Naive thymus-derived CD4-positive, alpha-beta T cell (primary cell): ENCODE measurements around the gene RBMX2. TPM values are rescaled to one million over a fixed set of nuclear protein-coding genes. Genes with fewer than 3 reads are reported as not detected.
A peak's percentile ranks its signal among the peaks of the same experiment; 100 is the strongest.

Source experiments
- ATAC-seq: fragments of 150-1000 bp; cut with Tn5 transposase; 2 replicates; pipeline ENCODE4 v1.10.0; 2021; ENCODE audit warnings: mild to moderate bottlenecking, moderate library complexity
- CTCF ChIA-PET: fragments of 350-600 bp; sonication (Branson Sonifier 250); formaldehyde crosslinking; loops from one replicate; lab custom pipeline; 2021; ENCODE audit warnings: antibody characterized with exemption; lab: Charles Lee
- POLR2A ChIA-PET: fragments of 350-600 bp; sonication (Branson Sonifier 250); formaldehyde crosslinking; loops from one replicate; lab custom pipeline; 2021; ENCODE audit warnings: antibody characterized with exemption, inconsistent platforms; lab: Charles Lee
- DNase-seq, 9 donors: peaks; one replicate each; pipeline versions ENCODE4 v3.0.0 to v3.0.0-alpha.2; 2020 to 2022; ENCODE audit warnings: mixed read lengths in 1 of 9
- H3K27ac ChIP-seq: one replicate; pipeline ENCODE4 v1.7.0; 2013; ENCODE audit warnings: mild to moderate bottlenecking, low read depth, low read length, moderate library complexity
- H3K27me3 ChIP-seq, 2 donors: one replicate each; pipeline ENCODE4 v1.7.0; 2013; ENCODE audit warnings: low read length in 2 of 2, mild to moderate bottlenecking in 2 of 2, moderate library complexity in 2 of 2; ENCODE audit not compliant: control insufficient read depth in 2 of 2, insufficient read depth in 2 of 2
- H3K36me3 ChIP-seq, 3 experiments: 1 replicate in 2 of 3; 2 replicates in 1 of 3; pipeline ENCODE4 v1.7.0; 2013; ENCODE audit warnings: low read length in 3 of 3, mild to moderate bottlenecking in 3 of 3, moderate library complexity in 1 of 3; ENCODE audit not compliant: insufficient read depth in 3 of 3, control insufficient read depth in 2 of 3
- H3K4me1 ChIP-seq, 2 donors: one replicate each; pipeline ENCODE4 v1.7.0; 2013; ENCODE audit warnings: low read length in 2 of 2, mild to moderate bottlenecking in 2 of 2, moderate library complexity in 1 of 2; ENCODE audit not compliant: control insufficient read depth in 2 of 2, insufficient read depth in 2 of 2
- H3K4me3 ChIP-seq: 2 replicates; pipeline ENCODE4 v1.7.0; 2013; ENCODE audit warnings: mild to moderate bottlenecking, low read length
- H3K9me3 ChIP-seq, 3 experiments: 1 replicate in 2 of 3; 2 replicates in 1 of 3; pipeline ENCODE4 v1.7.0; 2013; ENCODE audit warnings: low read length in 3 of 3; ENCODE audit not compliant: control insufficient read depth in 2 of 3
- H3K27ac Mint-ChIP-seq, 9 donors: one replicate each; pipeline ENCODE4 v1.8.0; 2020 to 2022; ENCODE audit warnings: mixed read lengths in 9 of 9, mild to moderate bottlenecking in 8 of 9, moderate library complexity in 5 of 9, inconsistent platforms in 2 of 9
- H3K27me3 Mint-ChIP-seq, 5 donors: one replicate each; pipeline ENCODE4 v1.8.0; 2021 to 2022; ENCODE audit warnings: mixed read lengths in 5 of 5, mild to moderate bottlenecking in 1 of 5
- H3K36me3 Mint-ChIP-seq, 5 donors: one replicate each; pipeline ENCODE4 v1.8.0; 2020 to 2022; ENCODE audit warnings: mixed read lengths in 5 of 5, mild to moderate bottlenecking in 3 of 5, inconsistent platforms in 1 of 5
- H3K4me1 Mint-ChIP-seq, 7 donors: one replicate each; pipeline ENCODE4 v1.8.0; 2020 to 2022; ENCODE audit warnings: mixed read lengths in 7 of 7, mild to moderate bottlenecking in 3 of 7, inconsistent platforms in 1 of 7
- H3K4me3 Mint-ChIP-seq, 10 donors: one replicate each; pipeline ENCODE4 v1.8.0; 2020 to 2022; ENCODE audit warnings: mild to moderate bottlenecking in 10 of 10, mixed read lengths in 10 of 10, moderate library complexity in 6 of 10, inconsistent platforms in 2 of 10
- H3K9me3 Mint-ChIP-seq, 11 donors: one replicate each; pipeline ENCODE4 v1.8.0; 2020 to 2022; ENCODE audit warnings: mixed read lengths in 11 of 11, mild to moderate bottlenecking in 4 of 11, inconsistent platforms in 1 of 11, moderate library complexity in 1 of 11
- intact Hi-C, 2 donors: fragments of 100-400 bp; cut with micrococcal nuclease; formaldehyde crosslinking; loops; one replicate each; pipeline ENCODE4 v1.15.1; 2023
- polyA plus RNA-seq, 2 donors: library from polyadenylated mRNA; unstranded; fragments of 300-500 nt; fragmentation: Illumina TruSeq; gene quantifications; one replicate each; pipeline ENCODE4 v1.2.3, GENCODE V29; 2021
- total RNA-seq, 6 experiments: library from RNA in 5 of 6; stranded (reverse) in 5 of 6; gene quantifications; 1 replicate in 5 of 6; 2 replicates in 1 of 6; pipeline ENCODE4 v1.2.3 and lab custom pipeline; 2021 to 2026

Gene RBMX2
- total and polyA plus RNA-seq, 7 experiments from 2014 or later: 14.9 to 31.4 (median 25.0) TPM

DNA sequence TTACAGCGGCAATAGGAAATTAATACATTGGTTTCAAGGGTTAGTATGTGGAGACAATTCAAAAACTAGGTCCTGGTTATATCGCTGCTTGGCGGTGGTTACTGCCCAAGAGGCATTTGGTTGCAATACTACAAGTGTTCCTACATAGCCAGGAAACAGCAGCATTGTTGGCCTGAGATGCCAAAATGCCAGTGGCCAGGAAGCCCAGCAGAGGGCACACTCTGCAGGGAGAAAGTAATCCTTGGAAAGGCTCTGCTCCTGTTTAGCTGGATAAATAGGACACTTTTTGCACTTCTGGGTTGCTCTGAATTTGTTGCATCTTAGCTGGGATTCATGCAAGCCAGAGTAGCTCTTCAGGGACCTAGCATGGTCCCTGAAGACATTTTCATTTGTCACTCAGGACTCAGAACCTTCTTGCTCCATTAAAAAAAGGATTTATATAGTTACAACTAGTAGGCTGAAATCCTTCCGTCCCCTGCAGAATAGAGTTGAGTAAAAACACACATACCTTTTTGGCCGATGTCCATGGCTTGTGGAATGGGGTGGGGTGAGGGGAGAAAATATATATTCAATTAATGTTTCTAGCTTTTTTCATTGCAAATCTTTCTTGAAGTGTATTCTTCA, 8.2 kb upstream of the RBMX2 start:
- intact Hi-C loops: no loop called here
- Mint-ChIP-seq H3K9me3 (no peaks in the 10 kb centered on the region), H3K27me3 (peaks cover 0 to 22% (median 8%) of the 10 kb centered on the region in 5 donors), H3K27ac (no peak overlapping the region), H3K4me1 (no peaks in the 10 kb centered on the region), H3K4me3 (no peak overlapping the region), H3K36me3 (no peaks in the 10 kb centered on the region)
- Histone ChIP-seq H3K27me3 (no peaks in the 10 kb centered on the region), H3K4me1 (no peaks in the 10 kb centered on the region), H3K9me3 (no peaks in the 10 kb centered on the region), H3K4me3 (no peak overlapping the region), H3K27ac (no peak overlapping the region), H3K36me3 (no peaks in the 10 kb centered on the region)
- ChIA-PET POLR2A (no interaction called here), CTCF (no interaction called here)
- DNase-seq (no peak), ATAC-seq (no peak)

DNA sequence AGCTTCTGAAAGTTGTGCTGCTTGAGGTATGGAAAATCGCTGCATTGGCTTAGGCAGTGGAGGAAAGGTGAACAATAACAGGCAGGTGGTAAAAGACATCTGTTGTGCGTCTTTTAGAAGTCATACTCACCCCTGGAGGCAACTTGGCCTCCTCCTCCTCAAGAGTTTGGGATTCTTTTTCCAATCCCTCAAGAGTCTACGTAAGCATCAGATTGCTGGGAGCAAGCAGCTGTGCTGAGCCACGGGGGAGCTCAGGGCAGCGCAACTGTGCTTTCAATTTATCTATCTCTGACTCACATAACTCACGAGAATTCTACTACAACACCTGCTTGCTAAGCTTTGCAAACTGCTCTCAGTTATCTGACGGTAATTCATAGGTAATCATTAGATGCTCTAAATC, 6.4 kb upstream of the RBMX2 start:
- POLR2A ChIA-PET: no interaction called here
- CTCF ChIA-PET: no interaction called here
- Histone ChIP-seq H3K4me3 (no peak overlapping the region), H3K9me3 (no peaks in the 10 kb centered on the region), H3K4me1 (no peaks in the 10 kb centered on the region), H3K27ac (no peak overlapping the region), H3K27me3 (no peaks in the 10 kb centered on the region), H3K36me3 (no peaks in the 10 kb centered on the region)
- intact Hi-C loops: no loop called here
- H3K36me3 Mint-ChIP-seq: no peaks in the 10 kb centered on the region
- DNase-seq: no peak
- no peak overlapping the region for H3K4me3 Mint-ChIP-seq
- H3K27me3 Mint-ChIP-seq: peaks cover 0 to 29% (median 8%) of the 10 kb centered on the region in 5 donors
- no peak for ATAC-seq
- H3K27ac Mint-ChIP-seq: no peak overlapping the region
- H3K4me1 Mint-ChIP-seq: no peaks in the 10 kb centered on the region
- no peaks in the 10 kb centered on the region for H3K9me3 Mint-ChIP-seq

DNA sequence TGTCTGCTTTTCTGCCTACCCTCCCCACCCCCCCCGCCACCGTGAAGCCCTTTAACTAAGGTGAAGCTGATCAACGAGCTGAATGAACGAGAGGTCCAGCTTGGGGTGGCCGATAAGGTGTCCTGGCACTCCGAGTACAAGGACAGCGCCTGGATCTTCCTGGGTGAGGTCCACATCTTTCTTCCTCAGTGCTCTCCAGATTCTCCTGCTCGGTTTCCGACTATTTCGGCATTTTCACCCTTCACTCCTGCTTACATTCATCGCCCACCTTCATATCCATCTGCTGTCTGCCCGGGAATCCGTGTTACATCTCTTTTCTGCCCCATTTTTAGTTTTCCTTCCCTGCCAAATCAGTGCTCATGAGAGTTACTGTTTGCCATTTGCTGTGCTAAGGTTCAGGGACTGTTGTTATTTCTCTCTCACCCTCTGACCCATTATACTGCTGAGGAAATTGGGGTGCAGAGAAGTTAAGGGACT, 459 bp downstream of the RBMX2 start:
- Mint-ChIP-seq H3K36me3 (peaks cover 0 to 7% (median 0%) of the 10 kb centered on the region in 5 donors), H3K27ac (peak overlapping the region; percentile 74 to 96 (median 93)), H3K9me3 (no peaks in the 10 kb centered on the region), H3K4me1 (peaks cover 0 to 31% (median 25%) of the 10 kb centered on the region in 7 donors), H3K4me3 (peak overlapping the region; percentile 83 to 97 (median 94)), H3K27me3 (peaks cover 0 to 9% (median 1%) of the 10 kb centered on the region in 5 donors)
- peak overlapping the region; percentile 95 for H3K4me3 ChIP-seq
- H3K4me1 ChIP-seq: no peaks in the 10 kb centered on the region
- no peaks in the 10 kb centered on the region for H3K9me3 ChIP-seq
- POLR2A ChIA-PET: interaction anchor here (0.6 kb wide), 1 partner anchor 990 kb away, joined by 3 read pairs; no protein-coding TSS in a partner anchor
- CTCF ChIA-PET: no interaction called here
- H3K27ac ChIP-seq: peak overlapping the region; percentile 79
- intact Hi-C loops: loop anchor here in 1 of 2 donors (1.0 kb wide), 2 partner anchors 63 to 134 kb away; partner anchors contain the start of genes SLC25A14 and ZNF280C
- peaks cover 0 to 14% (median 0%) of the 10 kb centered on the region in 3 experiments for H3K36me3 ChIP-seq
- ATAC-seq (peak; percentile 13), DNase-seq (peak in 2 of 9 donors; percentile 2 to 6)
- no peaks in the 10 kb centered on the region for H3K27me3 ChIP-seq

DNA sequence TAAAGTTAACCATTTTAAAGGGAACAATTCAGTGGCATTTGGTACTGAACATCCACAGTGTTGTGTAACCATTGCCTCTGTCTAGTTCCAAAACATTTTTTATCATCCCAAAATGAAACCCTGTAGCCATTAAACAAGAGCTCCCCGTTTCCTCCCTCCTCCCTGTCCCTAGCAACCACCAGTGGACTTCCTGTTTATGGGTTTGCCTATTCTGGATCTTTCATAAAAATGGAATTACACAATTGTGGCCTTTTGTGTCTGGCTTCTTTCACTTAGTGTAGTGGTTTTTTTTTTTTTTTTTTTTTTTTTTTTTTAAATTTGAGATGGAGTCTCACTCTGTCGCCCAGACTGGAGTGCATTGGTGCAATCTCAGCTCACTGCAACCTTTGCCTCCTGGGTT, 11.6 kb downstream of the RBMX2 start:
- Histone ChIP-seq H3K9me3 (no peaks in the 10 kb centered on the region), H3K27me3 (no peaks in the 10 kb centered on the region), H3K4me1 (no peaks in the 10 kb centered on the region), H3K4me3 (no peak overlapping the region), H3K36me3 (peaks cover 0 to 23% (median 3%) of the 10 kb centered on the region in 3 experiments), H3K27ac (no peak overlapping the region)
- no peak overlapping the region for H3K4me3 Mint-ChIP-seq
- peaks cover 0 to 2% (median 0%) of the 10 kb centered on the region in 11 donors for H3K9me3 Mint-ChIP-seq
- H3K27me3 Mint-ChIP-seq: no peaks in the 10 kb centered on the region
- no peaks in the 10 kb centered on the region for H3K4me1 Mint-ChIP-seq
- POLR2A ChIA-PET: no interaction called here
- H3K36me3 Mint-ChIP-seq: peaks cover 0 to 15% (median 8%) of the 10 kb centered on the region in 5 donors
- H3K27ac Mint-ChIP-seq: peak overlapping the region in 1 of 9 donors; percentile 82
- intact Hi-C loops: no loop called here
- DNase-seq (no peak), ATAC-seq (no peak)
- CTCF ChIA-PET: no interaction called here

DNA sequence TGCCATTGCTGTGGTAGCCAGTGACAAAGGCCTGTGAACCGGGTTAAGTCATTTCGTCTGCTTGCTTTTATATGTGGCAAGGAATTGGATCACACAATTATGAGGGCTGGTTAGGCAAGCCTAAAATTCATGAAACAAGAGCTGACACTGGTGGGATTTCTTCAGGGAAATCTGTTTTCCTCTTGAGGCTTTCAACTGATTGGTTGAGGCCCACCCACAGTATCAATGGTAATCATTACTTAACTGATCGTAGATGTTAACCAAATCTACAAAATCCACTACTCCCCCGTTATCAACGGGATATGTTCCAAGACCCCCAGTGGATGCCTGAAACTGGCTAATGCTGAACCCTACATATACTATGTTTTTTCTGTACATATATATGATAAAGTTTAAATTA, 13.0 kb downstream of the RBMX2 start:
- ATAC-seq: no peak
- Histone ChIP-seq H3K27me3 (no peaks in the 10 kb centered on the region), H3K4me1 (no peaks in the 10 kb centered on the region), H3K9me3 (no peaks in the 10 kb centered on the region), H3K27ac (no peak overlapping the region), H3K4me3 (no peak overlapping the region), H3K36me3 (peaks cover 0 to 17% (median 0%) of the 10 kb centered on the region in 3 experiments)
- H3K4me3 Mint-ChIP-seq: no peak overlapping the region
- DNase-seq: no peak
- H3K27me3 Mint-ChIP-seq: no peaks in the 10 kb centered on the region
- CTCF ChIA-PET: no interaction called here
- no peak overlapping the region for H3K27ac Mint-ChIP-seq
- intact Hi-C loops: no loop called here
- H3K9me3 Mint-ChIP-seq: peaks cover 0 to 2% (median 0%) of the 10 kb centered on the region in 11 donors
- no peaks in the 10 kb centered on the region for H3K4me1 Mint-ChIP-seq
- peaks cover 0 to 12% (median 5%) of the 10 kb centered on the region in 5 donors for H3K36me3 Mint-ChIP-seq
- POLR2A ChIA-PET: no interaction called here

DNA sequence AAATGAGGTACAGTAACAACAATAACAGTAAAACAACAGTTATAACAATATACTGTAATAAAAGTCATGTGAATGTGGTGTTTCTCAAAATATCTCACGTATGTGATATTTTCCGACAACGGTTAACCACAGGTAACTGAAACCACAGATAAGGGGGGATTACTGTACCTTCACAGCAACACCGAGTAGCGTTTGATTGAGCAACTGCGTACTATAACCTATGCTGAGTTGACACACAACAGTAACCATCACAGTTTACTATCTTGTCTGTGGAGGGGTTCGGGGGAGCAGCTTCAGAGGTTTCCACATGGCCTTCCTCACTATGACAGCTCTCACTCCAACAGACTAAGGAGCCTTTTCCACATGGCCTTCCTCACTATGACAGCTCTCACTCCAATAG, 13.4 kb downstream of the RBMX2 start:
- H3K9me3 Mint-ChIP-seq: peaks cover 0 to 2% (median 0%) of the 10 kb centered on the region in 11 donors
- intact Hi-C loops: no loop called here
- H3K4me3 Mint-ChIP-seq: no peak overlapping the region
- no peaks in the 10 kb centered on the region for H3K27me3 Mint-ChIP-seq
- DNase-seq (no peak), ATAC-seq (no peak)
- H3K27ac ChIP-seq: no peak overlapping the region
- POLR2A ChIA-PET: no interaction called here
- no peaks in the 10 kb centered on the region for H3K9me3 ChIP-seq
- H3K36me3 Mint-ChIP-seq: peaks cover 0 to 12% (median 5%) of the 10 kb centered on the region in 5 donors
- H3K4me1 Mint-ChIP-seq: no peaks in the 10 kb centered on the region
- H3K4me3 ChIP-seq: no peak overlapping the region
- H3K27me3 ChIP-seq: no peaks in the 10 kb centered on the region
- H3K27ac Mint-ChIP-seq: no peak overlapping the region
- CTCF ChIA-PET: no interaction called here
- peaks cover 0 to 15% (median 0%) of the 10 kb centered on the region in 3 experiments for H3K36me3 ChIP-seq
- H3K4me1 ChIP-seq: no peaks in the 10 kb centered on the region

DNA sequence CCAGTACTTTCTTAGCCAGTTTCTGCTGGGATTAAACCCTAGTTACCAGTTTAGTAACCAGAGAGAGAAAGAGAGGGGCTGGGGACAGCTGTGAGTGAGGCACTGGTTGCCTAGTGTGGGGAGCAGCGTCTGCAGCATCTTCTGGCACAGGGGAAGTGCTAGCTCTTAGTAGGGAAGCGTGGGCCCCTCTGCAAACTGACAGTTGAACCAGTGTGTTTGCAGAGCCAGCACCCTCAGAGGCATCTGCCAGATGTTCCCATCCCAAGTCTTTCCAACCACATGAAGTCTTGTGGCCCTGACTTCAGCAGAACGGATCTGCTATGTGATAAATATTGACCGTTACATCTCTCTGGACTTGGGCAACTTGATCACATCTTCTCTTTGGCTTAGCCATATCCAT, 15.0 kb downstream of the RBMX2 start:
- Mint-ChIP-seq H3K4me3 (no peak overlapping the region), H3K36me3 (peaks cover 0 to 12% (median 3%) of the 10 kb centered on the region in 5 donors), H3K9me3 (peaks cover 0 to 2% (median 0%) of the 10 kb centered on the region in 11 donors), H3K4me1 (no peaks in the 10 kb centered on the region), H3K27me3 (no peaks in the 10 kb centered on the region), H3K27ac (no peak overlapping the region)
- POLR2A ChIA-PET: no interaction called here
- H3K27ac ChIP-seq: no peak overlapping the region
- H3K36me3 ChIP-seq: peaks cover 0 to under 1% (median 0%) of the 10 kb centered on the region in 3 experiments
- CTCF ChIA-PET: no interaction called here
- no peaks in the 10 kb centered on the region for H3K9me3 ChIP-seq
- DNase-seq (no peak), ATAC-seq (no peak)
- no peaks in the 10 kb centered on the region for H3K4me1 ChIP-seq
- no peaks in the 10 kb centered on the region for H3K27me3 ChIP-seq
- intact Hi-C loops: no loop called here
- no peak overlapping the region for H3K4me3 ChIP-seq
